Activated CD4-positive, alpha-beta T cell treated with anti-CD3 and anti-CD28 coated beads, Interleukin-2, amount 50 U/mL, for 4 hours (primary cell): ENCODE measurements around the gene LCN6.
"Not testable (repeated sequence)": the region's sequence is repeated elsewhere in the genome, so short reads cannot be mapped to it uniquely, and the experiment has no call there.

Experiments used
- DNase-seq, 2 experiments: peaks; one replicate each; pipeline ENCODE4 v3.0.0-alpha.2; 2020

The LCN6 gene

GRCh38 chr9:136748201-136748600 is at the start of gene LCN6:
LCN6 (minus strand) TSS chr9:136748525; CDS start chr9:136748483, 42 bp downstream.
- DNase-seq, result no peak

GRCh38 chr9:136796775-136797347 is 48.5 kb upstream of the LCN6 start:
- DNase-seq, result not testable (repeated sequence)

- DNase-seq, result no peak
These were observed 48.0 kb upstream of the LCN6 start, which contains the start of gene CCDC183 for GRCh38 chr9:136796238-136796774. CCDC183 (plus strand) TSS chr9:136796338; CDS start chr9:136796398, 60 bp downstream.

- no peak for DNase-seq
These were observed 46.6 kb upstream of the LCN6 start for GRCh38 chr9:136795000-136795348.

GRCh38 chr9:136794281-136794999 is 46.1 kb upstream of the LCN6 start:
- DNase-seq, result no peak

- DNase-seq, result no peak
These were observed 45.0 kb upstream of the LCN6 start for GRCh38 chr9:136793086-136793946.

GRCh38 chr9:136792321-136793085 is 44.2 kb upstream of the LCN6 start:
- DNase-seq, result no peak

- DNase-seq, result peak; percentile 63 to 65
These were observed 43.4 kb upstream of the LCN6 start for GRCh38 chr9:136791516-136792276.

GRCh38 chr9:136790640-136791515 is 42.6 kb upstream of the LCN6 start, which contains the start of gene TMEM141:
TMEM141 (plus strand) TSS chr9:136791344; CDS start chr9:136791371, 27 bp downstream.
- peak; percentile 100 for DNase-seq

- DNase-seq, result no peak
These were observed 41.2 kb upstream of the LCN6 start for GRCh38 chr9:136789523-136789937.

- DNase-seq, result not testable (repeated sequence)
These were observed 40.6 kb upstream of the LCN6 start for GRCh38 chr9:136788644-136789522.

- peak; percentile 52 to 54 for DNase-seq
These were observed 39.5 kb upstream of the LCN6 start for GRCh38 chr9:136787690-136788400.

- not testable (repeated sequence) for DNase-seq
These were observed 38.7 kb upstream of the LCN6 start for GRCh38 chr9:136786983-136787382.

- no peak for DNase-seq
These were observed 38.1 kb upstream of the LCN6 start for GRCh38 chr9:136786451-136786850.

GRCh38 chr9:136785565-136786355 is 37.4 kb upstream of the LCN6 start:
- DNase-seq, result not testable (repeated sequence)

GRCh38 chr9:136784997-136785361 is 36.7 kb upstream of the LCN6 start:
- DNase-seq, result no peak

GRCh38 chr9:136784249-136784996 is 36.1 kb upstream of the LCN6 start:
- DNase-seq, result no peak
